Esophagus muscularis mucosa (tissue), 4 donors: ENCODE results near the gene HSD11B2.

Experiments
- EP300 ChIP-seq: sonication (generic); formaldehyde crosslinking; IDR thresholded peaks from one replicate; pipeline ENCODE4 v1.6.1; 2017; ENCODE audit warnings: antibody characterized with exemption
- POLR2A ChIP-seq: fragments of 450-650 bp; IDR thresholded peaks from one replicate; pipeline ENCODE4 v1.6.1; 2017; ENCODE audit warnings: antibody characterized with exemption, moderate library complexity, mild to moderate bottlenecking, low read depth
- POLR2AphosphoS5 ChIP-seq, 2 donors: sonication (generic); formaldehyde crosslinking; IDR thresholded peaks; one replicate each; pipeline ENCODE4 v1.6.1; 2017; ENCODE audit warnings: antibody characterized with exemption in 2 of 2
- TF ChIP-seq, protein P1 (sequence below), 3 experiments: fragments of 200-600 bp in 2 of 3; fragments of 450-650 bp in 1 of 3; sonication (generic) in 2 of 3; IDR thresholded peaks; one replicate each; pipeline ENCODE4 v1.5.1; 2017 to 2019; ENCODE audit warnings: antibody characterized with exemption in 3 of 3, mild to moderate bottlenecking in 2 of 3, moderate library complexity in 1 of 3

- TF ChIP-seq EP300, result no peak
- TF ChIP-seq POLR2AphosphoS5 (IDR thresholded peaks at IDR 0.05), result no peak
- TF ChIP-seq POLR2A, result no peak
- TF ChIP-seq, protein P1, sequence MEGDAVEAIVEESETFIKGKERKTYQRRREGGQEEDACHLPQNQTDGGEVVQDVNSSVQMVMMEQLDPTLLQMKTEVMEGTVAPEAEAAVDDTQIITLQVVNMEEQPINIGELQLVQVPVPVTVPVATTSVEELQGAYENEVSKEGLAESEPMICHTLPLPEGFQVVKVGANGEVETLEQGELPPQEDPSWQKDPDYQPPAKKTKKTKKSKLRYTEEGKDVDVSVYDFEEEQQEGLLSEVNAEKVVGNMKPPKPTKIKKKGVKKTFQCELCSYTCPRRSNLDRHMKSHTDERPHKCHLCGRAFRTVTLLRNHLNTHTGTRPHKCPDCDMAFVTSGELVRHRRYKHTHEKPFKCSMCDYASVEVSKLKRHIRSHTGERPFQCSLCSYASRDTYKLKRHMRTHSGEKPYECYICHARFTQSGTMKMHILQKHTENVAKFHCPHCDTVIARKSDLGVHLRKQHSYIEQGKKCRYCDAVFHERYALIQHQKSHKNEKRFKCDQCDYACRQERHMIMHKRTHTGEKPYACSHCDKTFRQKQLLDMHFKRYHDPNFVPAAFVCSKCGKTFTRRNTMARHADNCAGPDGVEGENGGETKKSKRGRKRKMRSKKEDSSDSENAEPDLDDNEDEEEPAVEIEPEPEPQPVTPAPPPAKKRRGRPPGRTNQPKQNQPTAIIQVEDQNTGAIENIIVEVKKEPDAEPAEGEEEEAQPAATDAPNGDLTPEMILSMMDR (IDR thresholded peaks at IDR 0.05), result no peak
Observed at GRCh38 chr16:67466581-67466980, 35.7 kb downstream of the HSD11B2 start.
